GM18519 (cell line): ENCODE data around the gene TMPRSS3.

Experiments
- ATAC-seq: cut with Tn5 transposase; IDR thresholded peaks from one replicate; pipeline ENCODE4 v1.9.1; 2021; ENCODE audit warnings: mild to moderate bottlenecking, moderate library complexity; ENCODE audit not compliant: unreplicated experiment, low FRiP score

TMPRSS3 gene

GRCh38 chr21:42391297-42391696 is 4.6 kb downstream of the TMPRSS3 start:
- no peak for ATAC-seq

- ATAC-seq = no peak
These were observed 5.2 kb downstream of the TMPRSS3 start for GRCh38 chr21:42390696-42391095.

- no peak for ATAC-seq
These were observed 5.7 kb downstream of the TMPRSS3 start for GRCh38 chr21:42390193-42390592.

GRCh38 chr21:42389449-42389835 is 6.4 kb downstream of the TMPRSS3 start:
- no peak for ATAC-seq

GRCh38 chr21:42388740-42389448 is 7.0 kb downstream of the TMPRSS3 start:
- ATAC-seq = no peak

- ATAC-seq = no peak
These were observed 8.0 kb downstream of the TMPRSS3 start for GRCh38 chr21:42387843-42388340.

- ATAC-seq = no peak
These were observed 8.7 kb downstream of the TMPRSS3 start for GRCh38 chr21:42387164-42387563.

- ATAC-seq = no peak
These were observed 9.7 kb downstream of the TMPRSS3 start for GRCh38 chr21:42386034-42386591.

GRCh38 chr21:42385619-42386018 is 10.2 kb downstream of the TMPRSS3 start:
- ATAC-seq = no peak

GRCh38 chr21:42384989-42385388 is 10.9 kb downstream of the TMPRSS3 start:
- ATAC-seq = no peak

- no peak for ATAC-seq
These were observed 11.5 kb downstream of the TMPRSS3 start for GRCh38 chr21:42384156-42384945.

GRCh38 chr21:42383331-42383730 is 12.5 kb downstream of the TMPRSS3 start:
- ATAC-seq = no peak

- no peak for ATAC-seq
These were observed 12.9 kb downstream of the TMPRSS3 start for GRCh38 chr21:42382915-42383314.

- ATAC-seq = no peak
These were observed 14.4 kb downstream of the TMPRSS3 start for GRCh38 chr21:42381347-42381984.

GRCh38 chr21:42379426-42380215 is 16.2 kb downstream of the TMPRSS3 start:
- ATAC-seq = no peak

GRCh38 chr21:42378418-42378817 is 17.4 kb downstream of the TMPRSS3 start:
- ATAC-seq = no peak

- ATAC-seq = no peak
These were observed 17.9 kb downstream of the TMPRSS3 start for GRCh38 chr21:42377951-42378340.

- no peak for ATAC-seq
These were observed 18.5 kb downstream of the TMPRSS3 start for GRCh38 chr21:42377211-42377950.

- ATAC-seq = no peak
These were observed 19.4 kb downstream of the TMPRSS3 start for GRCh38 chr21:42376338-42376982.
